Memory B cell (primary cell): ENCODE data around the gene UBASH3A.

Source experiments
- ATAC-seq: fragments of 150-1000 bp; cut with Tn5 transposase; 2 replicates; pipeline ENCODE4 v1.10.0; 2021; ENCODE audit warnings: low read depth, mild to moderate bottlenecking, moderate library complexity
- DNase-seq, 2 donors: peaks; one replicate each; pipeline ENCODE4 v3.0.0; 2022; ENCODE audit warnings: low spot score in 2 of 2
- H3K27ac Mint-ChIP-seq: one replicate; pipeline ENCODE4 v1.8.0; 2022; ENCODE audit warnings: mild to moderate bottlenecking, moderate library complexity, mixed read lengths
- H3K27me3 Mint-ChIP-seq: one replicate; pipeline ENCODE4 v1.8.0; 2022; ENCODE audit warnings: mixed read lengths
- H3K36me3 Mint-ChIP-seq: one replicate; pipeline ENCODE4 v1.8.0; 2022; ENCODE audit warnings: mild to moderate bottlenecking, mixed read lengths
- H3K4me1 Mint-ChIP-seq: one replicate; pipeline ENCODE4 v1.8.0; 2022; ENCODE audit warnings: mixed read lengths
- H3K4me3 Mint-ChIP-seq: one replicate; pipeline ENCODE4 v1.8.0; 2022; ENCODE audit warnings: mild to moderate bottlenecking, moderate library complexity, mixed read lengths
- H3K9me3 Mint-ChIP-seq: one replicate; pipeline ENCODE4 v1.8.0; 2022; ENCODE audit warnings: mixed read lengths

Gene UBASH3A

GRCh38 chr21:42495027-42495426 is 91.3 kb downstream of the UBASH3A start:
- Mint-ChIP-seq H3K9me3 (no peaks in the 10 kb centered on the region), H3K27me3 (peaks cover 4% of the 10 kb centered on the region), H3K27ac (peak overlapping the region; percentile 92), H3K36me3 (no peaks in the 10 kb centered on the region), H3K4me1 (peaks cover 12% of the 10 kb centered on the region), H3K4me3 (peak overlapping the region; percentile 89)
- ATAC-seq: no peak
- no peak for DNase-seq

- Mint-ChIP-seq H3K36me3 (no peaks in the 10 kb centered on the region), H3K4me3 (peak overlapping the region; percentile 89), H3K27ac (peak overlapping the region; percentile 92), H3K9me3 (no peaks in the 10 kb centered on the region), H3K4me1 (peaks cover 10% of the 10 kb centered on the region), H3K27me3 (peaks cover 3% of the 10 kb centered on the region)
- DNase-seq (no peak), ATAC-seq (peak; percentile 12)
Observed at GRCh38 chr21:42495765-42496119, 92.0 kb downstream of the UBASH3A start.

- ATAC-seq: peak; percentile 93
- peak; percentile 93 to 97 for DNase-seq
- no peaks in the 10 kb centered on the region for H3K9me3 Mint-ChIP-seq
- peak within 1 kb of the TSS; percentile 92 for H3K27ac Mint-ChIP-seq
- peak within 1 kb of the TSS; percentile 89 for H3K4me3 Mint-ChIP-seq
- no peaks in the 10 kb centered on the region for H3K36me3 Mint-ChIP-seq
- H3K27me3 Mint-ChIP-seq: peaks cover 3% of the 10 kb centered on the region
- H3K4me1 Mint-ChIP-seq: peaks cover 10% of the 10 kb centered on the region
Observed at GRCh38 chr21:42496120-42496838, 92.6 kb downstream of the UBASH3A start, which contains the start of gene RSPH1. Gene RSPH1 (minus strand): TSS chr21:42496224. CDS start chr21:42496186, 38 bp downstream.

DNA sequence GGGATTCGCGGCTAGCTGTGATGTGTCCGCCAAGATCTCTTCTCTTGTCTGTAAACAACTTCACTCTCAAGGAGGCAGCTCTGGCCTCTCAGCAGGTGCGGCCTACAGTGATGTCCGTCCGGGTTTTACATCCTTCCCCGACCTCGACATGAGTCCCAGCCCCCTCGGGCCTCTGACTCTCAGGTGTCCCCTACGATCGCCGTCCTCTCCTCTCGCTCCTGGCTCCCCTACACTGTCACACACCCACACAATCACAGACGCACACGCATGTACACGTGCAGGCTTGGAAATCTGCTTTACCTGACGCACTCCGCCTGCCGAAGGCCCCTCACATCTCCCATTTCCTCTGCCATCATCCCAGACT is 93.1 kb downstream of the UBASH3A start:
- H3K27ac Mint-ChIP-seq: peak overlapping the region; percentile 92
- H3K4me1 Mint-ChIP-seq: peaks cover 10% of the 10 kb centered on the region
- H3K9me3 Mint-ChIP-seq: no peaks in the 10 kb centered on the region
- no peak for DNase-seq
- H3K27me3 Mint-ChIP-seq: peaks cover 3% of the 10 kb centered on the region
- peak overlapping the region; percentile 89 for H3K4me3 Mint-ChIP-seq
- ATAC-seq: no peak
- H3K36me3 Mint-ChIP-seq: no peaks in the 10 kb centered on the region
